WTC11 (cell line): ENCODE measurements around the gene MAPT. TPM values are rescaled to one million over a fixed set of nuclear protein-coding genes. Genes with fewer than 3 reads are reported as not detected.

ENCODE experiments used
- ATAC-seq: fragments of 200-7000 bp; cut with Tn5 transposase; 2 replicates; pipeline ENCODE4 v1.10.0; 2021; ENCODE audit warnings: mild to moderate bottlenecking, moderate library complexity
- CTCF ChIA-PET: fragments of 300-600 bp; sonication (Branson Sonifier 250); formaldehyde crosslinking; loops from one replicate; lab custom pipeline; 2021; ENCODE audit warnings: antibody characterized with exemption; lab: Charles Lee
- POLR2A ChIA-PET: fragments of 350-600 bp; sonication (Branson Sonifier 250); formaldehyde crosslinking; loops from one replicate; lab custom pipeline; 2021; ENCODE audit warnings: antibody characterized with exemption; lab: Charles Lee
- DNase-seq: peaks from one replicate; pipeline ENCODE4 v3.0.0; 2021; ENCODE audit warnings: low spot score
- H3K27ac Mint-ChIP-seq: 2 replicates; pipeline ENCODE4 v1.8.0; 2021; ENCODE audit warnings: mixed read lengths
- H3K27me3 Mint-ChIP-seq: 2 replicates; pipeline ENCODE4 v1.8.0; 2021; ENCODE audit warnings: low read depth, mild to moderate bottlenecking, moderate library complexity, mixed read lengths
- H3K36me3 Mint-ChIP-seq: 2 replicates; pipeline ENCODE4 v1.8.0; 2021; ENCODE audit warnings: mixed read lengths
- H3K4me1 Mint-ChIP-seq: 2 replicates; pipeline ENCODE4 v1.8.0; 2022; ENCODE audit warnings: mixed read lengths
- H3K4me3 Mint-ChIP-seq: 2 replicates; pipeline ENCODE4 v1.8.0; 2021; ENCODE audit warnings: mild to moderate bottlenecking, moderate library complexity, mixed read lengths
- H3K9me3 Mint-ChIP-seq: 2 replicates; pipeline ENCODE4 v1.8.0; 2021; ENCODE audit warnings: mixed read lengths
- CBFB ChIP-seq: sonication (generic); formaldehyde crosslinking; IDR thresholded peaks from 2 replicates; pipeline ENCODE4 v1.8.1; 2022; ENCODE audit warnings: mild to moderate bottlenecking, low read depth, missing genetic modification reagents
- ESRRA ChIP-seq: sonication (generic); formaldehyde crosslinking; IDR thresholded peaks from 2 replicates; pipeline ENCODE4 v1.8.1; 2022; ENCODE audit warnings: mild to moderate bottlenecking, missing genetic modification reagents, borderline replicate concordance
- ETV6 ChIP-seq: sonication (generic); formaldehyde crosslinking; IDR thresholded peaks from 2 replicates; pipeline ENCODE4 v1.8.1; 2022; ENCODE audit warnings: mild to moderate bottlenecking, missing genetic modification reagents
- FOXK1 ChIP-seq: sonication (generic); formaldehyde crosslinking; IDR thresholded peaks from 2 replicates; pipeline ENCODE4 v1.8.0; 2022; ENCODE audit warnings: mild to moderate bottlenecking, moderate library complexity, missing genetic modification reagents
- GRHL2 ChIP-seq: fragments of 250-450 bp; sonication (Bioruptor Pico); IDR thresholded peaks from 2 replicates; pipeline ENCODE4 v1.8.0; 2022; ENCODE audit warnings: mild to moderate bottlenecking, moderate library complexity; ENCODE audit not compliant: insufficient replicate concordance, severe bottlenecking
- JAZF1 ChIP-seq: fragments of 250-450 bp; sonication (Bioruptor Pico); IDR thresholded peaks from 2 replicates; pipeline ENCODE4 v1.9.0; 2021; ENCODE audit warnings: moderate library complexity, mild to moderate bottlenecking, inconsistent platforms
- KAT7 ChIP-seq: sonication (generic); formaldehyde crosslinking; IDR thresholded peaks from 2 replicates; pipeline ENCODE4 v1.8.1; 2023; ENCODE audit warnings: missing genetic modification reagents, mild to moderate bottlenecking, borderline replicate concordance
- NR3C1 ChIP-seq: sonication (generic); formaldehyde crosslinking; conservative IDR thresholded peaks from 2 replicates; pipeline ENCODE4 v1.8.1; 2023; ENCODE audit warnings: low read depth, mild to moderate bottlenecking, missing genetic modification reagents
- SMAD4 ChIP-seq: sonication (generic); formaldehyde crosslinking; IDR thresholded peaks from 2 replicates; pipeline ENCODE4 v1.8.0; 2022; ENCODE audit warnings: mild to moderate bottlenecking, missing genetic modification reagents
- SOX15 ChIP-seq: fragments of 250-450 bp; sonication (Bioruptor Pico); IDR thresholded peaks from 2 replicates; pipeline ENCODE4 v1.9.0; 2021; ENCODE audit warnings: mild to moderate bottlenecking
- ZNF219 ChIP-seq: sonication (generic); formaldehyde crosslinking; IDR thresholded peaks from 2 replicates; pipeline ENCODE4 v1.8.0; 2023; ENCODE audit warnings: missing genetic modification reagents, mild to moderate bottlenecking, borderline replicate concordance
- ZNF671 ChIP-seq: fragments of 250-450 bp; sonication (Bioruptor Pico); IDR thresholded peaks from 2 replicates; pipeline ENCODE4 v1.8.0; 2021; ENCODE audit warnings: mild to moderate bottlenecking
- total RNA-seq: library from RNA; stranded (reverse); gene quantifications from 3 replicates; pipeline ENCODE4 v1.2.3, GENCODE V29; 2021
- TF ChIP-seq, protein P1 (sequence below): sonication (generic); formaldehyde crosslinking; IDR thresholded peaks from 2 replicates; pipeline ENCODE4 v1.8.0; 2023; ENCODE audit warnings: missing genetic modification reagents
- TF ChIP-seq, protein P2 (sequence below): sonication (generic); formaldehyde crosslinking; IDR thresholded peaks from 2 replicates; pipeline ENCODE4 v1.8.0; 2023; ENCODE audit warnings: mild to moderate bottlenecking, missing genetic modification reagents
- TF ChIP-seq, protein P3 (sequence below): sonication (generic); formaldehyde crosslinking; IDR thresholded peaks from 2 replicates; pipeline ENCODE4 v1.8.1; 2022; ENCODE audit warnings: mild to moderate bottlenecking, missing genetic modification reagents, moderate library complexity, borderline replicate concordance
- TF ChIP-seq, protein P4 (sequence below): sonication (generic); formaldehyde crosslinking; conservative IDR thresholded peaks from 2 replicates; pipeline ENCODE4 v1.8.1; 2022; ENCODE audit warnings: mild to moderate bottlenecking, missing genetic modification reagents
- TF ChIP-seq, protein P5 (sequence below): sonication (generic); formaldehyde crosslinking; conservative IDR thresholded peaks from 2 replicates; pipeline ENCODE4 v1.8.1; 2023; ENCODE audit warnings: mild to moderate bottlenecking, low read depth, missing genetic modification reagents, moderate library complexity
- TF ChIP-seq, protein P6 (sequence below): fragments of 250-450 bp; sonication (Bioruptor Pico); IDR thresholded peaks from 2 replicates; pipeline ENCODE4 v1.9.0; 2021; ENCODE audit warnings: mild to moderate bottlenecking

Gene MAPT
- total RNA-seq, 1 experiment from 2014 or later = 2.2 TPM

DNA sequence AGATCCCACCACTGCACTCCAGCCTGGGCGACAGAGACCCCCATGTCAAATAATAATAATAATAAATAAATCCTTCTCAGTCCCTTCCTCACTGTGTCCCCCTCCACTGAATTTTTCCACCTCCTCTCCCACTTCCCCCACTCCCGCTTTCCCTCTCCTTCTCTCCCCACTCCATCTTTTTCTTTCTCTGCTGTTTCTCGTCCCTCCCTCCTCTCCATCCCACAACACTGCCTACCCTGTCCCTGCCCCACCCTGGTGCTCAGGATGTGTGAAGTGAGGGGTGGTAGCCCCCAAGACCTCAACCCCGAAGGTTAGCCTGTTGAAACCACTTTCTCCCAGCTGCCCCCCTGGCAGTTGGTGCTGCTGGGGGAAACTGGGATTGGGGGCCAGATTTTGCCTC lies 70.3 kb downstream of the MAPT start (continued):
- TF ChIP-seq, protein P1, sequence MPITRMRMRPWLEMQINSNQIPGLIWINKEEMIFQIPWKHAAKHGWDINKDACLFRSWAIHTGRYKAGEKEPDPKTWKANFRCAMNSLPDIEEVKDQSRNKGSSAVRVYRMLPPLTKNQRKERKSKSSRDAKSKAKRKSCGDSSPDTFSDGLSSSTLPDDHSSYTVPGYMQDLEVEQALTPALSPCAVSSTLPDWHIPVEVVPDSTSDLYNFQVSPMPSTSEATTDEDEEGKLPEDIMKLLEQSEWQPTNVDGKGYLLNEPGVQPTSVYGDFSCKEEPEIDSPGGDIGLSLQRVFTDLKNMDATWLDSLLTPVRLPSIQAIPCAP = no peak
- no peak for TF ChIP-seq FOXK1 (CRISPR knock-in tag)
- TF ChIP-seq, all 79 proteins: peak for 0

DNA sequence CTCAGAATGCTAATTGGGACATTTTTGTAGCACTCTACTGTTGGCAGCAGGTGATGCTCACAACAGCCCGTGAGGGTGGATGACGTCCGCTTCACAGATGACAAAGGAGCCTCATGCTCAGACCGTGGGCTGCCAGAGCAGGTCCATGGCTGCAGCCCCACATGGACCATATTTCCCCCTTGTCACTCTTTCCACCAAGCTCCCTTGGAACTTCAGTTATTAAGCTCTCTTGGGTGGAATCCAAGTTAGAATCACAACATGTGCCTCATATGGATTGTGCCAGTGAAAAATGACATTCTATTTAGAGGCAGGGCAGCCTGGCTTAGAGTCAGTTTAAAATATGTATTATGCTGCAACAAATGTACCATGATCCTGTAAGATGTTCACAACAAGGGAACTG lies 71.5 kb downstream of the MAPT start:
- ChIA-PET CTCF (interaction anchor here (1.0 to 3.5 kb wide), 2 partner anchors 17 to 179 kb away, joined by 3 to 16 read pairs; no protein-coding TSS in a partner anchor), POLR2A (no interaction called here)
- no peak for ATAC-seq
- no peaks in the 10 kb centered on the region for H3K4me1 Mint-ChIP-seq
- H3K4me3 Mint-ChIP-seq = no peak overlapping the region
- TF ChIP-seq ESRRA (CRISPR knock-in tag) = no peak
- TF ChIP-seq CBFB (CRISPR knock-in tag) = no peak
- TF ChIP-seq NR3C1 = no peak
- TF ChIP-seq ETV6 (CRISPR knock-in tag) = no peak
- TF ChIP-seq, protein P2, sequence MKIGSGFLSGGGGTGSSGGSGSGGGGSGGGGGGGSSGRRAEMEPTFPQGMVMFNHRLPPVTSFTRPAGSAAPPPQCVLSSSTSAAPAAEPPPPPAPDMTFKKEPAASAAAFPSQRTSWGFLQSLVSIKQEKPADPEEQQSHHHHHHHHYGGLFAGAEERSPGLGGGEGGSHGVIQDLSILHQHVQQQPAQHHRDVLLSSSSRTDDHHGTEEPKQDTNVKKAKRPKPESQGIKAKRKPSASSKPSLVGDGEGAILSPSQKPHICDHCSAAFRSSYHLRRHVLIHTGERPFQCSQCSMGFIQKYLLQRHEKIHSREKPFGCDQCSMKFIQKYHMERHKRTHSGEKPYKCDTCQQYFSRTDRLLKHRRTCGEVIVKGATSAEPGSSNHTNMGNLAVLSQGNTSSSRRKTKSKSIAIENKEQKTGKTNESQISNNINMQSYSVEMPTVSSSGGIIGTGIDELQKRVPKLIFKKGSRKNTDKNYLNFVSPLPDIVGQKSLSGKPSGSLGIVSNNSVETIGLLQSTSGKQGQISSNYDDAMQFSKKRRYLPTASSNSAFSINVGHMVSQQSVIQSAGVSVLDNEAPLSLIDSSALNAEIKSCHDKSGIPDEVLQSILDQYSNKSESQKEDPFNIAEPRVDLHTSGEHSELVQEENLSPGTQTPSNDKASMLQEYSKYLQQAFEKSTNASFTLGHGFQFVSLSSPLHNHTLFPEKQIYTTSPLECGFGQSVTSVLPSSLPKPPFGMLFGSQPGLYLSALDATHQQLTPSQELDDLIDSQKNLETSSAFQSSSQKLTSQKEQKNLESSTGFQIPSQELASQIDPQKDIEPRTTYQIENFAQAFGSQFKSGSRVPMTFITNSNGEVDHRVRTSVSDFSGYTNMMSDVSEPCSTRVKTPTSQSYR (CRISPR knock-in tag) = no peak
- TF ChIP-seq, protein P3, sequence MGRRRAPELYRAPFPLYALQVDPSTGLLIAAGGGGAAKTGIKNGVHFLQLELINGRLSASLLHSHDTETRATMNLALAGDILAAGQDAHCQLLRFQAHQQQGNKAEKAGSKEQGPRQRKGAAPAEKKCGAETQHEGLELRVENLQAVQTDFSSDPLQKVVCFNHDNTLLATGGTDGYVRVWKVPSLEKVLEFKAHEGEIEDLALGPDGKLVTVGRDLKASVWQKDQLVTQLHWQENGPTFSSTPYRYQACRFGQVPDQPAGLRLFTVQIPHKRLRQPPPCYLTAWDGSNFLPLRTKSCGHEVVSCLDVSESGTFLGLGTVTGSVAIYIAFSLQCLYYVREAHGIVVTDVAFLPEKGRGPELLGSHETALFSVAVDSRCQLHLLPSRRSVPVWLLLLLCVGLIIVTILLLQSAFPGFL (CRISPR knock-in tag) = no peak
- TF ChIP-seq JAZF1 (CRISPR knock-in tag) = no peak
- H3K9me3 Mint-ChIP-seq = peaks cover 8% of the 10 kb centered on the region
- no peak overlapping the region; the same call in 1 of the 2 replicates for H3K27ac Mint-ChIP-seq
- no peaks in the 10 kb centered on the region; the same call in 1 of the 2 replicates for H3K27me3 Mint-ChIP-seq
- DNase-seq = no peak
- H3K36me3 Mint-ChIP-seq = no peaks in the 10 kb centered on the region

DNA sequence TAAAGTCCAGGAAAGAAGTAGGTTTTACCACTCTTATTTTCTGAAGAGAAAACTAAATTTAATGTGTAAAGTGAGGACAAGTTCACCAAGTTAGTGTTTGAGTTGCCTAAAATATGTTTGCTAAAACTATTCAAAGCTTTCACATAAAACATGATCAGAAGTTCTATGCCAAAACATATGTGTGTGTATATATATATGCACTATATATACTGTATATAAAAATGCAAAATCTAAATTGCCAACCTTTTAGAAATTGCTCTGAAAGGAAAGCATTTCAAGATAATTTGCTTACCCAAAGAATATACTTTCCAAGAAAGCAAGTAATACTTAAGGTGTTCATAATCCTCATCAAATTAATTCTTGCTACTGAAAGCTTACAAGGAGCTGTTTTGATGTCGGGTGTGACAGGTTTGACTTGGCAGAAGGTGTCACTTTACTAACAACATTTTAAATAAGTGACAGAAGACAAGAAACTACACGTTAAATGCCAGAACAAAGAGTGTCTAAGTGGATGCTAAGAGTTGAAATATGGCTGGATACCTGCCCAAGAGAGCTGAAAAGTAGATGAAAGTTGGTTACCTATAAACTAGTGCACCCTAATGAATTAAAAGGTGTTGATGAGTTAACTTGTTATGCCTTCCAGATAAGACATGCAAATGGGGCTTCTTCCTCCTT lies 72.4 kb downstream of the MAPT start:
- no peaks in the 10 kb centered on the region for H3K4me1 Mint-ChIP-seq
- no peaks in the 10 kb centered on the region for H3K36me3 Mint-ChIP-seq
- ChIA-PET CTCF (interaction anchor here (3.5 kb wide), 1 partner anchor 18 kb away, joined by 16 read pairs; no protein-coding TSS in a partner anchor), POLR2A (interaction anchor here (0.6 kb wide), 1 partner anchor 41 kb away, joined by 3 read pairs; no protein-coding TSS in a partner anchor)
- no peaks in the 10 kb centered on the region; the same call in 1 of the 2 replicates for H3K27me3 Mint-ChIP-seq
- peaks cover 8% of the 10 kb centered on the region for H3K9me3 Mint-ChIP-seq
- no peak overlapping the region for H3K4me3 Mint-ChIP-seq
- ATAC-seq (no peak), DNase-seq (no peak)
- no peak overlapping the region for H3K27ac Mint-ChIP-seq
- TF ChIP-seq, protein P4, sequence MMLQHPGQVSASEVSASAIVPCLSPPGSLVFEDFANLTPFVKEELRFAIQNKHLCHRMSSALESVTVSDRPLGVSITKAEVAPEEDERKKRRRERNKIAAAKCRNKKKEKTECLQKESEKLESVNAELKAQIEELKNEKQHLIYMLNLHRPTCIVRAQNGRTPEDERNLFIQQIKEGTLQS (CRISPR knock-in tag) = no peak
- TF ChIP-seq ZNF219 (CRISPR knock-in tag) (no peak), GRHL2 (CRISPR knock-in tag) (no peak), ZNF671 (CRISPR knock-in tag) (no peak), SOX15 (CRISPR knock-in tag) (no peak), SMAD4 (CRISPR knock-in tag) (no peak), CBFB (CRISPR knock-in tag) (no peak), NR3C1 (no peak), ETV6 (CRISPR knock-in tag) (no peak), KAT7 (no peak)
- TF ChIP-seq, protein P3 (CRISPR knock-in tag) = no peak
- TF ChIP-seq, protein P5, sequence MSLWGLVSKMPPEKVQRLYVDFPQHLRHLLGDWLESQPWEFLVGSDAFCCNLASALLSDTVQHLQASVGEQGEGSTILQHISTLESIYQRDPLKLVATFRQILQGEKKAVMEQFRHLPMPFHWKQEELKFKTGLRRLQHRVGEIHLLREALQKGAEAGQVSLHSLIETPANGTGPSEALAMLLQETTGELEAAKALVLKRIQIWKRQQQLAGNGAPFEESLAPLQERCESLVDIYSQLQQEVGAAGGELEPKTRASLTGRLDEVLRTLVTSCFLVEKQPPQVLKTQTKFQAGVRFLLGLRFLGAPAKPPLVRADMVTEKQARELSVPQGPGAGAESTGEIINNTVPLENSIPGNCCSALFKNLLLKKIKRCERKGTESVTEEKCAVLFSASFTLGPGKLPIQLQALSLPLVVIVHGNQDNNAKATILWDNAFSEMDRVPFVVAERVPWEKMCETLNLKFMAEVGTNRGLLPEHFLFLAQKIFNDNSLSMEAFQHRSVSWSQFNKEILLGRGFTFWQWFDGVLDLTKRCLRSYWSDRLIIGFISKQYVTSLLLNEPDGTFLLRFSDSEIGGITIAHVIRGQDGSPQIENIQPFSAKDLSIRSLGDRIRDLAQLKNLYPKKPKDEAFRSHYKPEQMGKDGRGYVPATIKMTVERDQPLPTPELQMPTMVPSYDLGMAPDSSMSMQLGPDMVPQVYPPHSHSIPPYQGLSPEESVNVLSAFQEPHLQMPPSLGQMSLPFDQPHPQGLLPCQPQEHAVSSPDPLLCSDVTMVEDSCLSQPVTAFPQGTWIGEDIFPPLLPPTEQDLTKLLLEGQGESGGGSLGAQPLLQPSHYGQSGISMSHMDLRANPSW (CRISPR knock-in tag) = no peak
- TF ChIP-seq, protein P6, sequence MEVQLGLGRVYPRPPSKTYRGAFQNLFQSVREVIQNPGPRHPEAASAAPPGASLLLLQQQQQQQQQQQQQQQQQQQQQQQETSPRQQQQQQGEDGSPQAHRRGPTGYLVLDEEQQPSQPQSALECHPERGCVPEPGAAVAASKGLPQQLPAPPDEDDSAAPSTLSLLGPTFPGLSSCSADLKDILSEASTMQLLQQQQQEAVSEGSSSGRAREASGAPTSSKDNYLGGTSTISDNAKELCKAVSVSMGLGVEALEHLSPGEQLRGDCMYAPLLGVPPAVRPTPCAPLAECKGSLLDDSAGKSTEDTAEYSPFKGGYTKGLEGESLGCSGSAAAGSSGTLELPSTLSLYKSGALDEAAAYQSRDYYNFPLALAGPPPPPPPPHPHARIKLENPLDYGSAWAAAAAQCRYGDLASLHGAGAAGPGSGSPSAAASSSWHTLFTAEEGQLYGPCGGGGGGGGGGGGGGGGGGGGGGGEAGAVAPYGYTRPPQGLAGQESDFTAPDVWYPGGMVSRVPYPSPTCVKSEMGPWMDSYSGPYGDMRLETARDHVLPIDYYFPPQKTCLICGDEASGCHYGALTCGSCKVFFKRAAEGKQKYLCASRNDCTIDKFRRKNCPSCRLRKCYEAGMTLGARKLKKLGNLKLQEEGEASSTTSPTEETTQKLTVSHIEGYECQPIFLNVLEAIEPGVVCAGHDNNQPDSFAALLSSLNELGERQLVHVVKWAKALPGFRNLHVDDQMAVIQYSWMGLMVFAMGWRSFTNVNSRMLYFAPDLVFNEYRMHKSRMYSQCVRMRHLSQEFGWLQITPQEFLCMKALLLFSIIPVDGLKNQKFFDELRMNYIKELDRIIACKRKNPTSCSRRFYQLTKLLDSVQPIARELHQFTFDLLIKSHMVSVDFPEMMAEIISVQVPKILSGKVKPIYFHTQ (CRISPR knock-in tag) = no peak
